DOHH2 (cell line): Measurements from ENCODE around the gene CDK18.

ENCODE experiments used
- H3F3A ChIP-seq: fragments of 200-600 bp; sonication (generic), shearing (Covaris generic); 2 replicates; pipeline ENCODE4 v1.6.0; 2016; ENCODE audit warnings: antibody characterized with exemption, mild to moderate bottlenecking; ENCODE audit not compliant: control insufficient read depth, insufficient read depth
- H3K27ac ChIP-seq: fragments of 200-600 bp; sonication (generic); 2 replicates; pipeline ENCODE4 v1.5.1; 2014; ENCODE audit warnings: low read depth, mild to moderate bottlenecking, low read length, moderate library complexity
- H3K27me3 ChIP-seq: fragments of 200-600 bp; sonication (generic); 2 replicates; pipeline ENCODE4 v1.6.1; 2014; ENCODE audit warnings: mild to moderate bottlenecking, low read length, mixed read lengths; ENCODE audit not compliant: control insufficient read depth
- H3K36me3 ChIP-seq: fragments of 200-600 bp; sonication (generic); 2 replicates; pipeline ENCODE4 v1.6.1; 2014; ENCODE audit warnings: mild to moderate bottlenecking, low read length, moderate library complexity, mixed read lengths; ENCODE audit not compliant: control insufficient read depth
- H3K4me1 ChIP-seq: fragments of 200-600 bp; sonication (generic); 2 replicates; pipeline ENCODE4 v1.6.1; 2014; ENCODE audit warnings: mild to moderate bottlenecking, low read length, mixed read lengths; ENCODE audit not compliant: control insufficient read depth
- H3K4me2 ChIP-seq: fragments of 200-600 bp; sonication (generic); 2 replicates; pipeline ENCODE4 v1.6.0; 2014; ENCODE audit warnings: mild to moderate bottlenecking, low read length, moderate library complexity
- H3K4me3 ChIP-seq: fragments of 200-600 bp; sonication (generic); 2 replicates; pipeline ENCODE4 v1.5.1; 2014; ENCODE audit warnings: mild to moderate bottlenecking, low read length, mixed read lengths
- H3K79me2 ChIP-seq: fragments of 200-600 bp; sonication (generic); 2 replicates; pipeline ENCODE4 v1.6.1; 2014; ENCODE audit warnings: mild to moderate bottlenecking, low read length, mixed read lengths; ENCODE audit not compliant: control insufficient read depth
- H3K9me2 ChIP-seq: fragments of 200-600 bp; sonication (generic); replicated peaks from 2 replicates; pipeline ENCODE4 v1.6.1; 2014; ENCODE audit warnings: mild to moderate bottlenecking, low read length, mixed read lengths; ENCODE audit not compliant: control insufficient read depth
- H3K9me3 ChIP-seq: fragments of 200-600 bp; sonication (generic); 2 replicates; pipeline ENCODE4 v1.6.1; 2014; ENCODE audit warnings: antibody characterized with exemption, low read length, mixed read lengths; ENCODE audit not compliant: control insufficient read depth, insufficient read depth
- H4K20me1 ChIP-seq: fragments of 200-600 bp; sonication (generic); 2 replicates; pipeline ENCODE4 v1.6.0; 2014; ENCODE audit warnings: low read depth, mild to moderate bottlenecking, antibody characterized with exemption, low read length, moderate library complexity; ENCODE audit not compliant: control insufficient read depth, insufficient read depth
- CTCF ChIP-seq: fragments of 200-600 bp; sonication (generic); IDR thresholded peaks from one replicate; pipeline ENCODE4 v1.5.1; 2014; ENCODE audit warnings: antibody characterized with exemption, mild to moderate bottlenecking, low read depth, low read length; ENCODE audit not compliant: poor library complexity, severe bottlenecking
- EZH2phosphoT487 ChIP-seq: fragments of 200-600 bp; sonication (generic); IDR thresholded peaks from 2 replicates; pipeline ENCODE4 v1.6.1; 2017; ENCODE audit warnings: borderline replicate concordance, mild to moderate bottlenecking, antibody characterized with exemption, low read length, moderate library complexity, mixed read lengths

The CDK18 gene

GRCh38 chr1:205512059-205513045 is 7.9 kb downstream of the CDK18 start:
- Histone ChIP-seq H3K9me3 (no peaks in the 10 kb centered on the region), H3K9me2 (no peaks in the 10 kb centered on the region), H3K36me3 (no peaks in the 10 kb centered on the region), H3K4me3 (no peak overlapping the region), H4K20me1 (no peaks in the 10 kb centered on the region; the same call in 1 of the 2 replicates), H3K27me3 (peaks cover 19% of the 10 kb centered on the region; the same call in 1 of the 2 replicates), H3K27ac (no peak overlapping the region), H3K4me2 (no peak overlapping the region), H3K4me1 (no peaks in the 10 kb centered on the region), H3F3A (no peaks in the 10 kb centered on the region), H3K79me2 (no peaks in the 10 kb centered on the region)
- TF ChIP-seq EZH2phosphoT487: no peak
- TF ChIP-seq CTCF: no peak

GRCh38 chr1:205513774-205514173 is 9.3 kb downstream of the CDK18 start:
- TF ChIP-seq EZH2phosphoT487 (no peak), CTCF (no peak)
- no peak overlapping the region for H3K4me2 ChIP-seq
- H3K79me2 ChIP-seq: no peaks in the 10 kb centered on the region
- H4K20me1 ChIP-seq: no peaks in the 10 kb centered on the region; the same call in 1 of the 2 replicates
- H3K27me3 ChIP-seq: peaks cover 13% of the 10 kb centered on the region; the same call in 1 of the 2 replicates
- no peaks in the 10 kb centered on the region for H3K36me3 ChIP-seq
- no peaks in the 10 kb centered on the region for H3K9me2 ChIP-seq
- H3K4me1 ChIP-seq: no peaks in the 10 kb centered on the region
- H3F3A ChIP-seq: no peaks in the 10 kb centered on the region
- no peak overlapping the region for H3K27ac ChIP-seq
- no peaks in the 10 kb centered on the region for H3K9me3 ChIP-seq
- H3K4me3 ChIP-seq: no peak overlapping the region

GRCh38 chr1:205514211-205515142 is 10.0 kb downstream of the CDK18 start:
- H3K4me1 ChIP-seq: no peaks in the 10 kb centered on the region
- H3K9me3 ChIP-seq: no peaks in the 10 kb centered on the region
- H3K4me2 ChIP-seq: no peak overlapping the region
- no peaks in the 10 kb centered on the region for H3F3A ChIP-seq
- H3K9me2 ChIP-seq: no peaks in the 10 kb centered on the region
- peaks cover 10% of the 10 kb centered on the region; the same call in 1 of the 2 replicates for H3K27me3 ChIP-seq
- H4K20me1 ChIP-seq: no peaks in the 10 kb centered on the region; the same call in 1 of the 2 replicates
- no peak overlapping the region for H3K27ac ChIP-seq
- H3K36me3 ChIP-seq: no peaks in the 10 kb centered on the region
- H3K79me2 ChIP-seq: no peaks in the 10 kb centered on the region
- no peak for TF ChIP-seq CTCF
- no peak for TF ChIP-seq EZH2phosphoT487
- H3K4me3 ChIP-seq: no peak overlapping the region
